A549 (cell line): ENCODE data around the gene DMPK. TPM values are rescaled to one million over a fixed set of nuclear protein-coding genes. Genes with fewer than 3 reads are reported as not detected.
A peak's percentile ranks its signal among the peaks of the same experiment; 100 is the strongest.

Experiments
- ATAC-seq, 2 experiments: fragments of 200-7000 bp in 1 of 2; fragments of >200 bp in 1 of 2; cut with Nextera tagmentation in 1 of 2; cut with Tn5 transposase in 1 of 2; 3 replicates each; pipeline versions ENCODE4 v1.8.0 to v1.9.1; 2018 to 2020; ENCODE audit warnings: mild to moderate bottlenecking in 1 of 2, moderate library complexity in 1 of 2
- CTCF ChIA-PET: fragments of 300-600 bp; sonication (Branson Sonifier 250); formaldehyde crosslinking; extraction: SDS; loops from one replicate; lab custom pipeline; 2021; ENCODE audit warnings: antibody characterized with exemption, inconsistent platforms; lab: Yijun Ruan, JAX
- POLR2A ChIA-PET: fragments of 350-600 bp; formaldehyde crosslinking; extraction: SDS; loops from one replicate; lab custom pipeline; 2021; ENCODE audit warnings: antibody characterized with exemption, inconsistent platforms; lab: Yijun Ruan, JAX
- DNase-seq, 2 experiments: peaks; one replicate each; pipeline versions ENCODE4 v3.0.0 to v3.0.0-alpha.2; 2011 to 2016; ENCODE audit warnings: low read depth in 1 of 2, low spot score in 1 of 2
- FAIRE-seq: peaks from 2 replicates; lab custom pipeline; 2011; peaks lifted over from hg19 to GRCh38; lab: Jason Lieb, UNC
- H3K27ac ChIP-seq, 2 experiments: fragments of >200 bp; sonication (Bioruptor Twin); formaldehyde crosslinking; 3 replicates each; pipeline ENCODE4 v1.5.1; 2016 to 2017
- H3K4me1 ChIP-seq: fragments of >200 bp; sonication (Bioruptor Twin); formaldehyde crosslinking; 3 replicates; pipeline ENCODE4 v1.6.1; 2016
- H3K4me2 ChIP-seq: fragments of >200 bp; sonication (Bioruptor Twin); formaldehyde crosslinking; 3 replicates; pipeline ENCODE4 v1.6.1; 2016
- H3K4me3 ChIP-seq: fragments of >200 bp; sonication (Bioruptor Twin); formaldehyde crosslinking; 3 replicates; pipeline ENCODE4 v1.5.1; 2016
- H3K9me3 ChIP-seq: fragments of >200 bp; sonication (Bioruptor Twin); formaldehyde crosslinking; 3 replicates; pipeline ENCODE4 v1.6.1; 2016
- ATOH8 ChIP-seq: fragments of 250-450 bp; sonication (Bioruptor Pico); IDR thresholded peaks from 2 replicates; pipeline ENCODE4 v1.5.0; 2020; ENCODE audit warnings: low read depth, mild to moderate bottlenecking, moderate library complexity
- CBX2 ChIP-seq: fragments of 200-600 bp; sonication (generic); IDR thresholded peaks from 2 replicates; pipeline ENCODE4 v1.6.1; 2016; ENCODE audit warnings: low read depth, mild to moderate bottlenecking, borderline replicate concordance
- CEBPB ChIP-seq, 2 experiments: fragments of >200 bp in 1 of 2; sonication (Bioruptor Twin) in 1 of 2; formaldehyde crosslinking in 1 of 2; IDR thresholded peaks; 2 replicates each; pipeline ENCODE4 v1.6.1; 2012 to 2016
- CHD2 ChIP-seq: fragments of 150-350 bp; IDR thresholded peaks from 2 replicates; pipeline ENCODE4 v1.6.1; 2014; ENCODE audit warnings: low read length; ENCODE audit not compliant: partially characterized antibody
- E2F6 ChIP-seq: IDR thresholded peaks from 2 replicates; pipeline ENCODE4 v1.6.1; 2012; ENCODE audit warnings: low read depth, borderline replicate concordance
- EHMT2 ChIP-seq: fragments of 200-600 bp; sonication (generic); IDR thresholded peaks from 2 replicates; pipeline ENCODE4 v1.6.1; 2016; ENCODE audit warnings: antibody characterized with exemption, low read depth, mild to moderate bottlenecking, moderate library complexity
- FOXS1 ChIP-seq: fragments of 250-450 bp; sonication (Bioruptor Pico); IDR thresholded peaks from 2 replicates; pipeline ENCODE4 v1.5.0; 2020; ENCODE audit warnings: mild to moderate bottlenecking, moderate library complexity
- GATA3 ChIP-seq: IDR thresholded peaks from 2 replicates; pipeline ENCODE4 v1.6.1; 2012; ENCODE audit warnings: borderline replicate concordance
- HES2 ChIP-seq: fragments of >200 bp; sonication (Bioruptor Twin); formaldehyde crosslinking; IDR thresholded peaks from 2 replicates; pipeline ENCODE4 v1.6.1; 2016
- HEYL ChIP-seq: fragments of 250-450 bp; sonication (Bioruptor Pico); IDR thresholded peaks from 2 replicates; pipeline ENCODE4 v1.8.0; 2021; ENCODE audit warnings: mild to moderate bottlenecking, moderate library complexity
- HOXA7 ChIP-seq: fragments of 250-450 bp; sonication (Bioruptor Pico); IDR thresholded peaks from 2 replicates; pipeline ENCODE4 v1.5.0; 2020; ENCODE audit warnings: mild to moderate bottlenecking, moderate library complexity
- JUN ChIP-seq, 2 experiments: fragments of >200 bp; sonication (Bioruptor Twin); formaldehyde crosslinking; IDR thresholded peaks; 2 replicates in 1 of 2; 3 replicates in 1 of 2; pipeline ENCODE4 v1.6.1; 2016 to 2017
- JUNB ChIP-seq: fragments of >200 bp; sonication (Bioruptor Twin); formaldehyde crosslinking; IDR thresholded peaks from 2 replicates; pipeline ENCODE4 v1.6.1; 2016
- MYC ChIP-seq: IDR thresholded peaks from 2 replicates; pipeline ENCODE4 v1.6.1; 2012; ENCODE audit warnings: mild to moderate bottlenecking, inconsistent platforms, low read length, improper control_type of control experiment, borderline replicate concordance
- PHF8 ChIP-seq: fragments of 200-600 bp; sonication (generic); IDR thresholded peaks from 2 replicates; pipeline ENCODE4 v1.6.1; 2016; ENCODE audit warnings: low read depth, mild to moderate bottlenecking, antibody characterized with exemption, moderate library complexity, borderline replicate concordance
- RAD21 ChIP-seq, 2 experiments: fragments of >200 bp in 1 of 2; sonication (Bioruptor Twin) in 1 of 2; formaldehyde crosslinking in 1 of 2; IDR thresholded peaks in 1 of 2; conservative IDR thresholded peaks in 1 of 2; 2 replicates in 1 of 2; 3 replicates in 1 of 2; pipeline ENCODE4 v1.6.1; 2012 to 2018; ENCODE audit warnings: inconsistent platforms in 1 of 2
- REST ChIP-seq: fragments of 200-600 bp; sonication (generic); IDR thresholded peaks from 2 replicates; pipeline ENCODE4 v1.6.1; 2016; ENCODE audit warnings: antibody characterized with exemption, mild to moderate bottlenecking, moderate library complexity
- RFX5 ChIP-seq: fragments of 450-650 bp; IDR thresholded peaks from 2 replicates; pipeline ENCODE4 v1.7.1; 2014; ENCODE audit warnings: antibody characterized with exemption, mild to moderate bottlenecking, moderate library complexity
- TFCP2L1 ChIP-seq: fragments of 250-450 bp; sonication (Bioruptor Pico); IDR thresholded peaks from 2 replicates; pipeline ENCODE4 v1.5.0; 2021; ENCODE audit warnings: mild to moderate bottlenecking
- USF2 ChIP-seq: fragments of 450-650 bp; IDR thresholded peaks from 2 replicates; pipeline ENCODE4 v1.6.1; 2014; ENCODE audit warnings: antibody characterized with exemption
- ZFP36 ChIP-seq: fragments of 450-650 bp; IDR thresholded peaks from 2 replicates; pipeline ENCODE4 v1.6.1; 2014; ENCODE audit warnings: borderline replicate concordance; ENCODE audit not compliant: partially characterized antibody
- ZSCAN20 ChIP-seq: fragments of 250-450 bp; sonication (Bioruptor Pico); IDR thresholded peaks from 2 replicates; pipeline ENCODE4 v1.8.0; 2022; ENCODE audit warnings: mild to moderate bottlenecking, moderate library complexity
- WGBS: methylation state at CpG from one replicate; pipeline ENCODE4 v1.1.6; 2017; ENCODE audit errors: missing lambda C conversion rate; 5-methylcytosine and 5-hydroxymethylcytosine counted together
- polyA plus RNA-seq, 4 experiments: library from polyadenylated mRNA; depleted of rRNA in 3 of 4; stranded (reverse); fragments of >200 nt; fragmentation: RNase III in 1 of 4; extraction: RNeasy Plus Mini Kit Qiagen cat#74134 plus additional on column Dnase treatment in 1 of 4; gene quantifications; 2 replicates in 3 of 4; 3 replicates in 1 of 4; pipeline ENCODE4 v1.2.3, GENCODE V29; 2011 to 2017

The DMPK gene
- polyA plus RNA-seq, 2 of the 4 experiments (the other 2 are of a cell fraction), result 21.6 to 56.6 TPM

GRCh38 chr19:45824531-45825262 lies 42.4 kb upstream of the DMPK start:
- 90% methylated on average over 26 of the region's 26 CpGs for WGBS
- no peak for FAIRE-seq
- TF ChIP-seq CHD2 (no peak), HOXA7 (CRISPR knock-in tag) (no peak)
- ATAC-seq, result no peak
- DNase-seq, result no peak
- ChIA-PET POLR2A (interaction anchor here (0.9 to 1.1 kb wide), 2 partner anchors 38 to 56 kb away, joined by 4 to 7 read pairs; partner anchors contain the start of genes SIX5 and SYMPK), CTCF (interaction anchor here (1.3 to 62.0 kb wide), 6 partner anchors 12 to 253 kb away, joined by 3 to 2204 read pairs (median 16); partner anchors contain the start of genes DMPK, DMWD, FOXA3 and RSPH6A)
- Histone ChIP-seq H3K4me3 (no peak overlapping the region), H3K27ac (no peak overlapping the region), H3K9me3 (no peaks in the 10 kb centered on the region), H3K4me2 (no peak overlapping the region), H3K4me1 (no peaks in the 10 kb centered on the region)

GRCh38 chr19:45824041-45824471 lies 41.8 kb upstream of the DMPK start:
- TF ChIP-seq ZSCAN20 (no peak), RAD21 (conservative IDR thresholded peaks at IDR 0.05 in 1 of 2, IDR thresholded peaks at IDR 0.05 in 1 of 2) (no peak), EHMT2 (no peak), JUN (IDR thresholded peaks at IDR 0.05) (peak in 1 of 2 experiments; percentile 29; a peak in 1 of 5 replicates)
- ATAC-seq, result no peak
- ChIA-PET CTCF (interaction anchor here (1.1 to 62.0 kb wide), 8 partner anchors 12 to 441 kb away, joined by 3 to 2204 read pairs (median 16); partner anchors contain the start of genes DMPK, DMWD, FOXA3 and RSPH6A), POLR2A (interaction anchor here (0.9 kb wide), 1 partner anchor 55 kb away, joined by 7 read pairs; the partner anchor contains the start of gene SIX5)
- H3K4me2 ChIP-seq, result no peak overlapping the region
- 85% methylated on average over 12 of the region's 12 CpGs for WGBS
- FAIRE-seq, result no peak
- no peaks in the 10 kb centered on the region for H3K4me1 ChIP-seq
- H3K27ac ChIP-seq, result no peak overlapping the region
- DNase-seq, result no peak
- H3K4me3 ChIP-seq, result no peak overlapping the region
- H3K9me3 ChIP-seq, result no peaks in the 10 kb centered on the region

GRCh38 chr19:45823182-45823581 lies 40.9 kb upstream of the DMPK start:
- Histone ChIP-seq H3K9me3 (no peaks in the 10 kb centered on the region), H3K27ac (no peak overlapping the region), H3K4me3 (no peak overlapping the region), H3K4me1 (no peaks in the 10 kb centered on the region), H3K4me2 (no peak overlapping the region)
- ChIA-PET POLR2A (no interaction called here), CTCF (interaction anchor here (1.1 to 62.0 kb wide), 6 partner anchors 13 to 442 kb away, joined by 3 to 2204 read pairs (median 30); partner anchors contain the start of genes DMPK, DMWD, FOXA3 and RSPH6A)
- DNase-seq, result no peak
- WGBS, result 92% methylated on average over 12 of the region's 12 CpGs
- no peak for ATAC-seq
- TF ChIP-seq E2F6, result no peak
- TF ChIP-seq HEYL (CRISPR knock-in tag), result no peak
- no peak for TF ChIP-seq REST
- no peak for TF ChIP-seq HES2
- TF ChIP-seq CEBPB (IDR thresholded peaks at IDR 0.05), result no peak
- no peak for TF ChIP-seq JUNB
- TF ChIP-seq CBX2, result no peak
- TF ChIP-seq ATOH8 (CRISPR knock-in tag), result no peak
- TF ChIP-seq MYC, result no peak
- TF ChIP-seq RFX5, result no peak
- TF ChIP-seq PHF8, result no peak
- no peak for TF ChIP-seq USF2
- TF ChIP-seq TFCP2L1 (CRISPR knock-in tag), result no peak
- no peak for TF ChIP-seq EHMT2
- no peak for TF ChIP-seq FOXS1 (CRISPR knock-in tag)
- no peak for TF ChIP-seq RAD21 (conservative IDR thresholded peaks at IDR 0.05 in 1 of 2, IDR thresholded peaks at IDR 0.05 in 1 of 2)
- TF ChIP-seq ZFP36, result no peak
- TF ChIP-seq GATA3, result no peak
- FAIRE-seq, result no peak
